HCT116 (cell line): Measurements from ENCODE around the gene TBC1D4. TPM values are rescaled to one million over a fixed set of nuclear protein-coding genes. Genes with fewer than 3 reads are reported as not detected.

Experiments used
- ATAC-seq: fragments of 200-7000 bp; cut with Tn5 transposase; 2 replicates; pipeline ENCODE4 v1.9.1; 2020; ENCODE audit warnings: mild to moderate bottlenecking, moderate library complexity
- BruUV-seq: library from RNA; stranded (reverse); fragments of 400-500 nt; replicated peaks from 2 replicates; lab custom pipeline; 2021; lab: Mats Ljungman, UMichigan
- CTCF ChIA-PET: fragments of 300-600 bp; sonication (Branson Sonifier 250); formaldehyde crosslinking; loops from one replicate; lab custom pipeline; 2021; ENCODE audit warnings: antibody characterized with exemption; lab: Charles Lee
- POLR2A ChIA-PET: fragments of 300-600, 350-600 bp; sonication (Branson Sonifier 250); formaldehyde crosslinking; loops from one replicate; lab custom pipeline; 2021; ENCODE audit warnings: antibody characterized with exemption; lab: Charles Lee
- RAD21 ChIA-PET, 2 experiments: fragments of 300-600 bp; sonication (Branson Sonifier 250); formaldehyde crosslinking; loops; one replicate each; lab custom pipeline; 2023; ENCODE audit warnings: low total read pairs in 2 of 2; ENCODE audit not compliant: uncharacterized antibody in 2 of 2, unreplicated experiment in 2 of 2, low non-redundant PET in 1 of 2; lab: Charles Lee
- DNase-seq: peaks from one replicate; pipeline ENCODE4 v3.0.0-alpha.2; 2010; ENCODE audit warnings: low read depth, low spot score
- H2AFZ ChIP-seq: fragments of 200-600 bp; shearing (Covaris generic), sonication (generic); 2 replicates; pipeline ENCODE4 v1.6.1; 2017; ENCODE audit warnings: low read depth, mixed run types, mixed read lengths, antibody characterized with exemption, low read length; ENCODE audit not compliant: poor library complexity, severe bottlenecking
- H3K27ac ChIP-seq: 2 replicates; pipeline ENCODE4 v1.5.1; 2012; ENCODE audit warnings: low read depth, low read length
- H3K27me3 ChIP-seq: fragments of 200-600 bp; sonication (generic); 2 replicates; pipeline ENCODE4 v1.6.1; 2016; ENCODE audit warnings: mixed run types, low read length, mixed read lengths; ENCODE audit not compliant: insufficient read depth
- H3K36me3 ChIP-seq, 2 experiments: fragments of 200-500 bp in 1 of 2; fragments of 200-600 bp in 1 of 2; sonication (Bioruptor generic) in 1 of 2; sonication (generic) in 1 of 2; 2 replicates each; pipeline versions ENCODE4 v1.5.1 to v1.6.1; 2014 to 2016; ENCODE audit warnings: low read length in 2 of 2, inconsistent platforms in 1 of 2, mixed read lengths in 1 of 2, mixed run types in 1 of 2; ENCODE audit not compliant: insufficient read depth in 2 of 2, control insufficient read depth in 1 of 2
- H3K4me1 ChIP-seq, 2 experiments: fragments of 200-600 bp in 1 of 2; sonication (generic) in 1 of 2; 2 replicates each; pipeline versions ENCODE4 v1.5.1 to v1.6.1; 2012 to 2017; ENCODE audit warnings: low read length in 2 of 2, inconsistent platforms in 1 of 2, mild to moderate bottlenecking in 1 of 2, mixed read lengths in 1 of 2, mixed run types in 1 of 2, moderate library complexity in 1 of 2; ENCODE audit not compliant: insufficient read depth in 2 of 2, control insufficient read depth in 1 of 2
- H3K4me2 ChIP-seq: fragments of 200-600 bp; sonication (generic); 2 replicates; pipeline ENCODE4 v1.6.1; 2017; ENCODE audit warnings: mixed run types, low read length, mixed read lengths
- H3K4me3 ChIP-seq, 2 experiments: fragments of 200-600 bp in 1 of 2; sonication (generic) in 1 of 2; replicated peaks in 1 of 2; 2 replicates each; pipeline ENCODE4 v1.5.1; 2011 to 2016; ENCODE audit warnings: low read length in 2 of 2, control low read depth in 1 of 2, low read depth in 1 of 2, mild to moderate bottlenecking in 1 of 2, mixed read lengths in 1 of 2, mixed run types in 1 of 2
- H3K79me2 ChIP-seq: fragments of 200-600 bp; sonication (generic); 2 replicates; pipeline ENCODE4 v1.6.1; 2017; ENCODE audit warnings: mild to moderate bottlenecking, mixed run types, low read length, moderate library complexity, mixed read lengths; ENCODE audit not compliant: insufficient read depth
- H3K9ac ChIP-seq: fragments of 200-600 bp; sonication (generic); 2 replicates; pipeline ENCODE4 v1.6.1; 2016; ENCODE audit warnings: low read length, mixed read lengths
- H3K9me2 ChIP-seq: fragments of 200-600 bp; sonication (generic), shearing (Covaris generic); 2 replicates; pipeline ENCODE4 v1.6.1; 2017; ENCODE audit warnings: mixed run types, mild to moderate bottlenecking, moderate library complexity; ENCODE audit not compliant: insufficient read depth
- H3K9me3 ChIP-seq, 2 experiments: fragments of 200-500 bp in 1 of 2; fragments of 200-600 bp in 1 of 2; sonication (Bioruptor generic) in 1 of 2; sonication (generic) in 1 of 2; 2 replicates each; pipeline ENCODE4 v1.6.1; 2014 to 2017; ENCODE audit warnings: low read length in 2 of 2, mixed read lengths in 2 of 2, inconsistent platforms in 1 of 2, low read depth in 1 of 2, mild to moderate bottlenecking in 1 of 2, mixed run types in 1 of 2, moderate library complexity in 1 of 2; ENCODE audit not compliant: control insufficient read depth in 1 of 2, insufficient read depth in 1 of 2
- H4K20me1 ChIP-seq: fragments of 200-600 bp; sonication (generic), shearing (Covaris generic); 2 replicates; pipeline ENCODE4 v1.6.1; 2017; ENCODE audit warnings: mixed run types, mild to moderate bottlenecking, moderate library complexity; ENCODE audit not compliant: insufficient read depth
- ATF3 ChIP-seq: IDR thresholded peaks from 2 replicates; pipeline ENCODE4 v1.6.1; 2012
- CEBPB ChIP-seq: IDR thresholded peaks from 2 replicates; pipeline ENCODE4 v1.6.1; 2012; ENCODE audit warnings: low read depth
- CTCF ChIP-seq, 3 experiments: fragments of 200-600 bp in 1 of 3; sonication (generic) in 1 of 3; IDR thresholded peaks in 2 of 3; conservative IDR thresholded peaks in 1 of 3; 2 replicates each; pipeline ENCODE4 v1.5.1; 2012 to 2017; ENCODE audit warnings: low read depth in 2 of 3, low read length in 2 of 3, antibody characterized with exemption in 1 of 3, borderline replicate concordance in 1 of 3, control low read depth in 1 of 3, mild to moderate bottlenecking in 1 of 3, mixed read lengths in 1 of 3, mixed run types in 1 of 3, moderate library complexity in 1 of 3; ENCODE audit not compliant: insufficient read depth in 1 of 3
- EZH2 ChIP-seq: fragments of 200-600 bp; sonication (generic); IDR thresholded peaks from 2 replicates; pipeline ENCODE4 v1.6.1; 2017; ENCODE audit warnings: antibody characterized with exemption, mixed run types
- EZH2phosphoT487 ChIP-seq: fragments of 200-600 bp; IDR thresholded peaks from 2 replicates; pipeline ENCODE4 v1.6.1; 2018; ENCODE audit warnings: antibody characterized with exemption, borderline replicate concordance
- FOSL1 ChIP-seq: IDR thresholded peaks from 2 replicates; pipeline ENCODE4 v1.6.1; 2012; ENCODE audit warnings: low read depth
- JUND ChIP-seq: IDR thresholded peaks from 2 replicates; pipeline ENCODE4 v1.6.1; 2012
- POLR2AphosphoS5 ChIP-seq: IDR thresholded peaks from 2 replicates; pipeline ENCODE4 v1.6.1; 2011; ENCODE audit warnings: mild to moderate bottlenecking, low read depth, low read length, moderate library complexity
- REST ChIP-seq: IDR thresholded peaks from 2 replicates; pipeline ENCODE4 v1.6.1; 2012; ENCODE audit warnings: low read depth
- SIN3A ChIP-seq: IDR thresholded peaks from 2 replicates; pipeline ENCODE4 v1.6.1; 2012; ENCODE audit warnings: low read depth
- SP1 ChIP-seq: IDR thresholded peaks from 2 replicates; pipeline ENCODE4 v1.6.1; 2012; ENCODE audit warnings: low read depth
- TCF7L2 ChIP-seq: IDR thresholded peaks from 2 replicates; pipeline ENCODE4 v1.7.0; 2011; ENCODE audit warnings: borderline replicate concordance, inconsistent platforms; ENCODE audit not compliant: insufficient read depth, insufficient read length; ENCODE audit errors: extremely low read depth
- ZNF274 ChIP-seq: fragments of 200-500 bp; sonication (Bioruptor generic); IDR thresholded peaks from 2 replicates; pipeline ENCODE4 v1.6.1; 2014; ENCODE audit warnings: mild to moderate bottlenecking, low read depth, low read length, inconsistent platforms
- intact Hi-C: fragments of 100-400 bp; cut with micrococcal nuclease; formaldehyde crosslinking; loops from 2 replicates; pipeline ENCODE4 v1.10.0; 2022
- total RNA-seq: library from RNA; stranded (reverse); gene quantifications from one replicate; pipeline ENCODE4 v1.2.1, GENCODE V29; 2021; ENCODE audit not compliant: unreplicated experiment

The TBC1D4 gene
- total RNA-seq, 1 experiment from 2014 or later, result 24.6 TPM

- H3K4me1 ChIP-seq, result no peaks in the 10 kb centered on the region
- H3K27ac ChIP-seq, result no peak overlapping the region
- ChIA-PET POLR2A (no interaction called here), RAD21 (no interaction called here), CTCF (no interaction called here)
- no peak overlapping the region for H3K4me2 ChIP-seq
- peaks cover 4 to 12% of the 10 kb centered on the region in 2 experiments; a peak in 2 of 4 replicates for H3K9me3 ChIP-seq
- no peaks in the 10 kb centered on the region for H3K36me3 ChIP-seq
- intact Hi-C loops, result no loop called here
- no peak overlapping the region for H3K4me3 ChIP-seq
- no peak for ATAC-seq
- no peaks in the 10 kb centered on the region for H3K9me2 ChIP-seq
- no peaks in the 10 kb centered on the region for H3K27me3 ChIP-seq
- no peak overlapping the region for H2AFZ ChIP-seq
- H4K20me1 ChIP-seq, result no peaks in the 10 kb centered on the region
- peaks cover 16% of the 10 kb centered on the region for H3K79me2 ChIP-seq
- no peak overlapping the region for H3K9ac ChIP-seq
- DNase-seq, result no peak
- no TSS peak for BruUV-seq
- no peak for TF ChIP-seq FOSL1
- TF ChIP-seq POLR2AphosphoS5, result no peak
- TF ChIP-seq TCF7L2, result no peak
These were observed 86.1 kb downstream of the TBC1D4 start for GRCh38 chr13:75395901-75396300.

GRCh38 chr13:75395066-75395465, 86.9 kb downstream of the TBC1D4 start:
- H3K36me3 ChIP-seq, result no peaks in the 10 kb centered on the region
- no peak overlapping the region for H2AFZ ChIP-seq
- no peak for DNase-seq
- ATAC-seq, result no peak
- H3K4me2 ChIP-seq, result no peak overlapping the region
- H3K27ac ChIP-seq, result no peak overlapping the region
- H3K27me3 ChIP-seq, result no peaks in the 10 kb centered on the region
- no peaks in the 10 kb centered on the region for H3K4me1 ChIP-seq
- TF ChIP-seq EZH2, result no peak
- no peak for TF ChIP-seq POLR2AphosphoS5
- no peak for TF ChIP-seq REST
- no peak for TF ChIP-seq EZH2phosphoT487
- TF ChIP-seq SP1, result no peak
- no peak for TF ChIP-seq CEBPB
- no peak for TF ChIP-seq ZNF274
- TF ChIP-seq FOSL1, result no peak
- TF ChIP-seq SIN3A, result no peak
- TF ChIP-seq ATF3, result no peak
- TF ChIP-seq JUND, result no peak
- TF ChIP-seq CTCF (IDR thresholded peaks at IDR 0.05 in 2 of 3, conservative IDR thresholded peaks at IDR 0.05 in 1 of 3; ENCODE audit: borderline replicate concordance in 1 of 3, insufficient read depth in 1 of 3, low read depth in 2 of 3, low read length in 2 of 3), result no peak
- H3K9me3 ChIP-seq, result peaks cover 4 to 12% of the 10 kb centered on the region in 2 experiments; a peak in 2 of 4 replicates
- H3K79me2 ChIP-seq, result peaks cover 16% of the 10 kb centered on the region
- ChIA-PET CTCF (interaction anchor here (1.4 kb wide), 1 partner anchor 23 kb away, joined by 3 read pairs; no protein-coding TSS in a partner anchor), POLR2A (no interaction called here), RAD21 (no interaction called here)
- H3K4me3 ChIP-seq, result no peak overlapping the region
- H3K9me2 ChIP-seq, result no peaks in the 10 kb centered on the region
- no TSS peak for BruUV-seq
- H3K9ac ChIP-seq, result no peak overlapping the region
- intact Hi-C loops, result no loop called here
- H4K20me1 ChIP-seq, result no peaks in the 10 kb centered on the region
